Measurements from ENCODE around the gene ANKDD1A.

Gene ANKDD1A

DNA sequence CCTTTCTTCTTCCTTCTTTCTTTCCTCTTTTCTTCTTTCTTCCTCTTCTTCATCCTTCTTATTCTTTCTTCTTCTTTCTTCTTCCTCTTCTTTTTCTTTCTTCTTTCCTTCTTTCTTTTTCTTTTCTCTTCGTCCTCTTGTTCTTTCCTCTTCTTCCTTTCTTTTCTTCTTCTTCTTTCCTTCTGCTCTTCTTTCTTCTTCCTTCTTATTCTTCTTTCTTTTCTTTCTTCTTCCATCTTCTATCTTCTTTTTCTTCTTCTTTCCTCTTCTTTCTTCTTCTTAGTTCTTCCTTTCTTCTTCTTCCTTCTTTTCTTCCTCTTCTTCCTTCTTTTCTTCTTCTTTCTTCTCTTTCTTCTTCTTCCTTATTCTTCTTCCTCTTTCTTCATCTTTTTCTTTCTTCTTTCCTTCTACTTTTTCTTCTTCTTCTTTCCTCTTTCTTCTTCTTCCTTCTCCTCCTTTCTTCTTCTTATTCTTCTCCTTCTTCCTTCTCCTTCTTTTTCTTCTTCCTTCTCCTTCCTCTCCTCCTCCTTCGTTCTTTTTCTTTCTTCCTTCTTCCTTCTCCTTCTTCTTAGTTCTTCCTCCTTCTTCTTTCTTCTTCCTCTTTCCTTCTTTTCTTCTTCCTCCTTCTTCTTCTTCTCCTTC is 40.2 kb downstream of the ANKDD1A start:
- Histone ChIP-seq H3K9ac (ENCODE audit: low read length) (no peak overlapping the region), H3K27me3 (ENCODE audit: low read length) (no peaks in the 10 kb centered on the region), H3K36me3 (ENCODE audit: low read length) (peaks cover 4% of the 10 kb centered on the region; the same call in 1 of the 2 replicates), H3K9me3 (ENCODE audit: insufficient read depth, low read length) (no peaks in the 10 kb centered on the region), H3K9me2 (replicated peaks; ENCODE audit: insufficient read depth, low read length) (no peaks in the 10 kb centered on the region), H4K20me1 (ENCODE audit: low read depth, low read length) (no peaks in the 10 kb centered on the region), H2AFZ (ENCODE audit: low read depth, low read length, severe bottlenecking) (no peak overlapping the region), H3K4me2 (ENCODE audit: low read depth, low read length, poor library complexity, severe bottlenecking) (no peak overlapping the region), H3K79me2 (ENCODE audit: insufficient read depth, low read length) (no peaks in the 10 kb centered on the region), H3K27ac (ENCODE audit: low read depth, low read length) (peak overlapping the region; percentile 44; the same call in 1 of the 2 replicates), H3F3A (ENCODE audit: insufficient read depth) (peaks cover 34% of the 10 kb centered on the region), H3K4me3 (ENCODE audit: insufficient read depth, low read length, poor library complexity, severe bottlenecking) (no peak overlapping the region)
- no peak for TF ChIP-seq EZH2phosphoT487 (conservative IDR thresholded peaks at IDR 0.05; ENCODE audit: low read length)
- TF ChIP-seq, protein P1, sequence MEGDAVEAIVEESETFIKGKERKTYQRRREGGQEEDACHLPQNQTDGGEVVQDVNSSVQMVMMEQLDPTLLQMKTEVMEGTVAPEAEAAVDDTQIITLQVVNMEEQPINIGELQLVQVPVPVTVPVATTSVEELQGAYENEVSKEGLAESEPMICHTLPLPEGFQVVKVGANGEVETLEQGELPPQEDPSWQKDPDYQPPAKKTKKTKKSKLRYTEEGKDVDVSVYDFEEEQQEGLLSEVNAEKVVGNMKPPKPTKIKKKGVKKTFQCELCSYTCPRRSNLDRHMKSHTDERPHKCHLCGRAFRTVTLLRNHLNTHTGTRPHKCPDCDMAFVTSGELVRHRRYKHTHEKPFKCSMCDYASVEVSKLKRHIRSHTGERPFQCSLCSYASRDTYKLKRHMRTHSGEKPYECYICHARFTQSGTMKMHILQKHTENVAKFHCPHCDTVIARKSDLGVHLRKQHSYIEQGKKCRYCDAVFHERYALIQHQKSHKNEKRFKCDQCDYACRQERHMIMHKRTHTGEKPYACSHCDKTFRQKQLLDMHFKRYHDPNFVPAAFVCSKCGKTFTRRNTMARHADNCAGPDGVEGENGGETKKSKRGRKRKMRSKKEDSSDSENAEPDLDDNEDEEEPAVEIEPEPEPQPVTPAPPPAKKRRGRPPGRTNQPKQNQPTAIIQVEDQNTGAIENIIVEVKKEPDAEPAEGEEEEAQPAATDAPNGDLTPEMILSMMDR (IDR thresholded peaks at IDR 0.05; ENCODE audit: insufficient read depth, low read length, poor library complexity, severe bottlenecking) = no peak

DNA sequence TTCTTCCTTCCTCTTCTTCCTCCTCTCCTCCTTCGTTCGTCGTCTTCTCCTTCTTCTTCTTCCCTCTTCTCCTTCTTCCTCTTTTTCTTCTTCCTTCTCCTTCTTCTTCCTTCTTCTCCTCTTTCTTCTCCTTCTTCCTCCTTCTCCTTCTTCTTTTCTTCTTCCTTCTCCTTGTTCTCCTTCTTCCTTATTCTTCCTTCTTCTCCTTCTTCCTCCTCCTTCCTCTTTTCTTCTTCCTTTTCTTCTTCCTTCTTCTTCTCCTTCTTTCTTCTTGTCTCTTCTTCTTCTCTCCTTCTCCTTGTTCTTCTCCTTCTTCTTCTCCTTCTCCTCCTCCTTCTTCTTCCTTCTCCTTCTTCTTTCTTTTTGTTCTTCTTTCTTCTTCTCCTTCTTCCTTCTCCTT is 42.7 kb downstream of the ANKDD1A start:
- H3K9me3 ChIP-seq (ENCODE audit: insufficient read depth, low read length) = no peaks in the 10 kb centered on the region
- no peaks in the 10 kb centered on the region for H4K20me1 ChIP-seq (ENCODE audit: low read depth, low read length)
- no peaks in the 10 kb centered on the region for H3K9me2 ChIP-seq (replicated peaks; ENCODE audit: insufficient read depth, low read length)
- H3K79me2 ChIP-seq (ENCODE audit: insufficient read depth, low read length) = no peaks in the 10 kb centered on the region
- H2AFZ ChIP-seq (ENCODE audit: low read depth, low read length, severe bottlenecking) = no peak overlapping the region
- H3K4me3 ChIP-seq (ENCODE audit: insufficient read depth, low read length, poor library complexity, severe bottlenecking) = no peak overlapping the region
- no peak for TF ChIP-seq EZH2phosphoT487 (conservative IDR thresholded peaks at IDR 0.05; ENCODE audit: low read length)
- TF ChIP-seq, protein P1 (IDR thresholded peaks at IDR 0.05; ENCODE audit: insufficient read depth, low read length, poor library complexity, severe bottlenecking) = no peak
- no peak overlapping the region for H3K9ac ChIP-seq (ENCODE audit: low read length)
- peaks cover 11% of the 10 kb centered on the region for H3K36me3 ChIP-seq (ENCODE audit: low read length)
- H3K4me2 ChIP-seq (ENCODE audit: low read depth, low read length, poor library complexity, severe bottlenecking) = no peak overlapping the region
- H3K27me3 ChIP-seq (ENCODE audit: low read length) = no peaks in the 10 kb centered on the region
- no peak overlapping the region for H3K27ac ChIP-seq (ENCODE audit: low read depth, low read length)
- H3F3A ChIP-seq (ENCODE audit: insufficient read depth) = peaks cover 30% of the 10 kb centered on the region

DNA sequence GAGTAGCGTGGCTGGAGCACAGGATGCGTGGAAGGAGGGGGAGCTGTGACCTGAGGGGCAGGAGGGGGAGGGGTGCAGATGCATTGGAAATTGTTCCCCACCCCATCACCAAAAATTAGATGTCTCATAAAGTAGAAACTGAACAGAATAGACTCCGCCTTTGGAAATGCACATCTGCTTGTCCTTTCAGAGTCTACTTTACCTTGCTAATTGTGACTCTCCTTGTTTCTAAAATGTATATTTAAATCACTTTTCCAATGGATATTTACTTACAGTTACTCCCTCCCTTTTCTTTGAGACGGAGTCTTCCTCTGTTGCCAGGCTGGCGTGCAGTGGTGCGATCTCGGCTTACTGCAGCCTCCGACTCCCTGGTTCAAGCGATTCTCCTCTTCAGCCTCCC is 47.4 kb downstream of the ANKDD1A start:
- H3F3A ChIP-seq (ENCODE audit: insufficient read depth) = peaks cover 5% of the 10 kb centered on the region; the same call in 1 of the 2 replicates
- no peaks in the 10 kb centered on the region for H3K9me3 ChIP-seq (ENCODE audit: insufficient read depth, low read length)
- H3K9ac ChIP-seq (ENCODE audit: low read length) = no peak overlapping the region
- no peaks in the 10 kb centered on the region for H4K20me1 ChIP-seq (ENCODE audit: low read depth, low read length)
- H3K27ac ChIP-seq (ENCODE audit: low read depth, low read length) = no peak overlapping the region
- no peaks in the 10 kb centered on the region for H3K79me2 ChIP-seq (ENCODE audit: insufficient read depth, low read length)
- H3K36me3 ChIP-seq (ENCODE audit: low read length) = peaks cover 14% of the 10 kb centered on the region
- H3K27me3 ChIP-seq (ENCODE audit: low read length) = no peaks in the 10 kb centered on the region
- H2AFZ ChIP-seq (ENCODE audit: low read depth, low read length, severe bottlenecking) = no peak overlapping the region
- H3K9me2 ChIP-seq (replicated peaks; ENCODE audit: insufficient read depth, low read length) = no peaks in the 10 kb centered on the region
- H3K4me2 ChIP-seq (ENCODE audit: low read depth, low read length, poor library complexity, severe bottlenecking) = no peak overlapping the region
- H3K4me3 ChIP-seq (ENCODE audit: insufficient read depth, low read length, poor library complexity, severe bottlenecking) = no peak overlapping the region
- no peak for TF ChIP-seq EZH2phosphoT487 (conservative IDR thresholded peaks at IDR 0.05; ENCODE audit: low read length)
- TF ChIP-seq, protein P1 (IDR thresholded peaks at IDR 0.05; ENCODE audit: insufficient read depth, low read length, poor library complexity, severe bottlenecking) = no peak
